HepG2 (cell line): Measurements from ENCODE around the gene NDC80. TPM values are rescaled to one million over a fixed set of nuclear protein-coding genes. Genes with fewer than 3 reads are reported as not detected.
A peak's percentile ranks its signal among the peaks of the same experiment; 100 is the strongest.

Experiments
- FOXA3 ChIP-seq: IDR thresholded peaks from 2 replicates; pipeline ENCODE4 v1.6.1; 2016; ENCODE audit warnings: missing genetic modification reagents, missing compliant biosample characterization
- GABPB1 ChIP-seq: IDR thresholded peaks from 2 replicates; pipeline ENCODE4 v1.6.1; 2016; ENCODE audit warnings: mild to moderate bottlenecking, missing genetic modification reagents, moderate library complexity, missing compliant biosample characterization
- GPN1 ChIP-seq: sonication (generic); formaldehyde crosslinking; IDR thresholded peaks from 2 replicates; pipeline ENCODE4 v1.5.1; 2020; ENCODE audit warnings: missing genetic modification reagents, borderline replicate concordance
- HNRNPK ChIP-seq: fragments of 200-400 bp; formaldehyde crosslinking; IDR thresholded peaks from 2 replicates; pipeline ENCODE4 v1.6.1; 2018; ENCODE audit warnings: low read length, low read depth, moderate library complexity, mild to moderate bottlenecking; ENCODE audit not compliant: poor library complexity, severe bottlenecking
- MAFK ChIP-seq, 2 experiments: IDR thresholded peaks in 1 of 2; conservative IDR thresholded peaks in 1 of 2; 2 replicates each; pipeline ENCODE4 v1.6.1; 2011; ENCODE audit warnings: improper control_type of control experiment in 2 of 2, low read length in 2 of 2
- MED8 ChIP-seq: sonication (generic); formaldehyde crosslinking; IDR thresholded peaks from 2 replicates; pipeline ENCODE4 v1.8.1; 2023; ENCODE audit warnings: mild to moderate bottlenecking, missing genetic modification reagents; ENCODE audit not compliant: insufficient replicate concordance
- MTF2 ChIP-seq: sonication (generic); formaldehyde crosslinking; IDR thresholded peaks from 2 replicates; pipeline ENCODE4 v1.5.0; 2020; ENCODE audit warnings: missing genetic modification reagents, borderline replicate concordance
- PITX1 ChIP-seq: sonication (generic); formaldehyde crosslinking; IDR thresholded peaks from 2 replicates; pipeline ENCODE4 v1.5.1; 2020; ENCODE audit warnings: mild to moderate bottlenecking, missing genetic modification reagents
- RARA ChIP-seq: IDR thresholded peaks from 2 replicates; pipeline ENCODE4 v1.6.1; 2016; ENCODE audit warnings: missing genetic modification reagents, missing compliant biosample characterization
- SMARCE1 ChIP-seq: fragments of 450-650 bp; IDR thresholded peaks from 2 replicates; pipeline ENCODE4 v1.6.1; 2017; ENCODE audit warnings: borderline replicate concordance
- SPEN ChIP-seq: sonication (generic); formaldehyde crosslinking; IDR thresholded peaks from 2 replicates; pipeline ENCODE4 v1.5.1; 2020; ENCODE audit warnings: low read depth, mild to moderate bottlenecking, missing genetic modification reagents
- TP53 ChIP-seq: sonication (generic); formaldehyde crosslinking; conservative IDR thresholded peaks from 2 replicates; pipeline ENCODE4 v1.4.0; 2020; ENCODE audit warnings: missing genetic modification reagents
- ZFP36L2 ChIP-seq: sonication (generic); formaldehyde crosslinking; IDR thresholded peaks from 2 replicates; pipeline ENCODE4 v1.4.0; 2020; ENCODE audit warnings: missing genetic modification reagents
- ZNF24 ChIP-seq: fragments of 450-650 bp; IDR thresholded peaks from 2 replicates; pipeline ENCODE4 v1.6.1; 2017; ENCODE audit warnings: antibody characterized with exemption, mild to moderate bottlenecking
- ZNF567 ChIP-seq: sonication (generic); formaldehyde crosslinking; IDR thresholded peaks from 2 replicates; pipeline ENCODE4 v1.8.1; 2023; ENCODE audit warnings: mild to moderate bottlenecking, missing genetic modification reagents, borderline replicate concordance
- ZNF644 ChIP-seq: IDR thresholded peaks from 2 replicates; pipeline ENCODE4 v1.6.1; 2016; ENCODE audit warnings: low read depth
- polyA plus RNA-seq, 8 experiments: library from polyadenylated mRNA; depleted of rRNA in 3 of 8; stranded (reverse) in 7 of 8; unstranded in 1 of 8; fragments of >200 nt; fragmentation: Illumina TruSeq in 4 of 8; extraction: Trizol in 4 of 8; gene quantifications; 2 replicates each; pipeline versions ENCODE4 v1.2.1 to v1.2.3, GENCODE V29; 2011 to 2016; ENCODE audit warnings: low read depth in 4 of 8, missing spikeins in 1 of 8, mixed read lengths in 1 of 8; ENCODE audit not compliant: insufficient read depth in 1 of 8
- total RNA-seq, 5 experiments: library from RNA; depleted of rRNA; stranded (reverse); fragments of >200 nt; fragmentation: Illumina TruSeq; extraction: Trizol; gene quantifications; 2 replicates each; pipeline ENCODE4 v1.2.3, GENCODE V29; 2016; ENCODE audit warnings: low read depth in 1 of 5
- TF ChIP-seq, protein P1 (sequence below): sonication (generic); formaldehyde crosslinking; IDR thresholded peaks from 2 replicates; pipeline ENCODE4 v1.8.1; 2022; ENCODE audit warnings: mild to moderate bottlenecking, missing genetic modification reagents
- TF ChIP-seq, protein P2 (sequence below): sonication (generic); formaldehyde crosslinking; IDR thresholded peaks from 2 replicates; pipeline ENCODE4 v1.5.0; 2020; ENCODE audit warnings: missing genetic modification reagents
- TF ChIP-seq, protein P3 (sequence below): sonication (generic); formaldehyde crosslinking; IDR thresholded peaks from 2 replicates; pipeline ENCODE4 v1.4.0; 2020; ENCODE audit warnings: missing genetic modification reagents; ENCODE audit errors: not compliant biosample characterization
- TF ChIP-seq, protein P4 (sequence below): sonication (generic); formaldehyde crosslinking; IDR thresholded peaks from 2 replicates; pipeline ENCODE4 v1.4.0; 2020; ENCODE audit warnings: mild to moderate bottlenecking, missing genetic modification reagents
- TF ChIP-seq, protein P5 (sequence below): sonication (generic); formaldehyde crosslinking; IDR thresholded peaks from 2 replicates; pipeline ENCODE4 v1.4.0; 2020; ENCODE audit warnings: mild to moderate bottlenecking, missing genetic modification reagents
- TF ChIP-seq, protein P6 (sequence below): sonication (generic); formaldehyde crosslinking; IDR thresholded peaks from 2 replicates; pipeline ENCODE4 v1.9.0; 2021; ENCODE audit warnings: missing genetic modification reagents, mild to moderate bottlenecking, borderline replicate concordance

The NDC80 gene
- total and polyA plus RNA-seq, 2 of the 13 experiments (the other 11 are each of a cell fraction or from before 2014, with no cell fraction given), result 9.6 to 33.0 TPM

DNA sequence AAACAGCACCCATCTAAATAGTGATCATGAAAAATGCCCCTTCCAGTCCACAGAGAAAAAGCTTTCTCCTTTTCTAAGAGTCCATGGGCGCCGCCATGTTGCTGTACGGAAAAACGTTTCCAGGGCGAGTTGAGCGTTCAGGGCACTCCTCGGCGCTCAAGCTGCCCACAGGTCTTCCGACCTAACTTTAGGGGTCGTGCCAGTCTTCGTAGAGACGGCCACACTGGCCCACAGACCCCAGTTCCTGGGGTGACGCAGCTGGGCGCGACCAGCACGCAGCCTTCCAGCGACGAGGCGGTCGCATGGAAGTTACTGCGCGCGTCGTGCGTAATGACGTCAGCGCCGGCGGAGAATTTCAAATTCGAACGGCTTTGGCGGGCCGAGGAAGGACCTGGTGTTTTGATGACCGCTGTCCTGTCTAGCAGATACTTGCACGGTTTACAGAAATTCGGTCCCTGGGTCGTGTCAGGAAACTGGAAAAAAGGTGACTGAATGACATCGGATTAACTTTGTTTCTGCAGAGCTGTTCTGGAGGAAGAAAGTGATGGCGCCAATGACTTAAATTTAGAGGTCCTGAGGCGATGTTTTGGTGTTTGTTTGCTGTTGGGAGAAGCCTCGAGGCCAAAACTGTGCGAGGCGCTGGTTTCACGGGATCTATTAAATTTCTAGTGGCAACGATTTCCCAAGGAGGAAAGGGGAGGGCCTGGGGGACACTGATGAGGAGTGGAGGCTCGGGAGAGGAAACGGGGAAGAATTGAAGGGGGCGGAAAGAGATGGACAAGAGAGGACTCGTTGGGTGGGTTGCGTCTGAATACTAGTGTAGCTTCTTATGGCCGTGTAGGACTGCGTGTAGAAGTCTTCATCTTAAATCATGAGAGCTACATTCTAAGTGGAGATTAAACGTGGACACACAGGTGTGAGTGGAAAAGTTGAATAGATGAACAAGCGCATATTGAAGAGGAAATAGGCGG lies at the start of gene NDC80, which contains the start of gene METTL4 (continued):
- TF ChIP-seq, protein P1, sequence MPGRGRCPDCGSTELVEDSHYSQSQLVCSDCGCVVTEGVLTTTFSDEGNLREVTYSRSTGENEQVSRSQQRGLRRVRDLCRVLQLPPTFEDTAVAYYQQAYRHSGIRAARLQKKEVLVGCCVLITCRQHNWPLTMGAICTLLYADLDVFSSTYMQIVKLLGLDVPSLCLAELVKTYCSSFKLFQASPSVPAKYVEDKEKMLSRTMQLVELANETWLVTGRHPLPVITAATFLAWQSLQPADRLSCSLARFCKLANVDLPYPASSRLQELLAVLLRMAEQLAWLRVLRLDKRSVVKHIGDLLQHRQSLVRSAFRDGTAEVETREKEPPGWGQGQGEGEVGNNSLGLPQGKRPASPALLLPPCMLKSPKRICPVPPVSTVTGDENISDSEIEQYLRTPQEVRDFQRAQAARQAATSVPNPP, result peak; percentile 88
- TF ChIP-seq RARA (CRISPR knock-in tag), result 0 out of 2 replicates have a peak, but pooled peaks have one; percentile 7
- no peak for TF ChIP-seq ZNF24
- TF ChIP-seq, protein P2, sequence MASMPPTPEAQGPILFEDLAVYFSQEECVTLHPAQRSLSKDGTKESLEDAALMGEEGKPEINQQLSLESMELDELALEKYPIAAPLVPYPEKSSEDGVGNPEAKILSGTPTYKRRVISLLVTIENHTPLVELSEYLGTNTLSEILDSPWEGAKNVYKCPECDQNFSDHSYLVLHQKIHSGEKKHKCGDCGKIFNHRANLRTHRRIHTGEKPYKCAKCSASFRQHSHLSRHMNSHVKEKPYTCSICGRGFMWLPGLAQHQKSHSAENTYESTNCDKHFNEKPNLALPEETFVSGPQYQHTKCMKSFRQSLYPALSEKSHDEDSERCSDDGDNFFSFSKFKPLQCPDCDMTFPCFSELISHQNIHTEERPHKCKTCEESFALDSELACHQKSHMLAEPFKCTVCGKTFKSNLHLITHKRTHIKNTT (CRISPR knock-in tag), result no peak
- TF ChIP-seq, protein P3, sequence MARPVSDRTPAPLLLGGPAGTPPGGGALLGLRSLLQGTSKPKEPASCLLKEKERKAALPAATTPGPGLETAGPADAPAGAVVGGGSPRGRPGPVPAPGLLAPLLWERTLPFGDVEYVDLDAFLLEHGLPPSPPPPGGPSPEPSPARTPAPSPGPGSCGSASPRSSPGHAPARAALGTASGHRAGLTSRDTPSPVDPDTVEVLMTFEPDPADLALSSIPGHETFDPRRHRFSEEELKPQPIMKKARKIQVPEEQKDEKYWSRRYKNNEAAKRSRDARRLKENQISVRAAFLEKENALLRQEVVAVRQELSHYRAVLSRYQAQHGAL (CRISPR knock-in tag), result no peak
- no peak for TF ChIP-seq ZFP36L2 (CRISPR knock-in tag)
- TF ChIP-seq ZNF644 (CRISPR knock-in tag), result 0 out of 2 replicates have a peak, but pooled peaks have one; percentile 15
- TF ChIP-seq MAFK (conservative IDR thresholded peaks at IDR 0.05 in 1 of 2, IDR thresholded peaks at IDR 0.05 in 1 of 2; ENCODE audit: low read length in 2 of 2), result no peak
- no peak for TF ChIP-seq SMARCE1
- TF ChIP-seq FOXA3 (CRISPR knock-in tag), result peak; percentile 53
- TF ChIP-seq HNRNPK, result no peak
- TF ChIP-seq, protein P4, sequence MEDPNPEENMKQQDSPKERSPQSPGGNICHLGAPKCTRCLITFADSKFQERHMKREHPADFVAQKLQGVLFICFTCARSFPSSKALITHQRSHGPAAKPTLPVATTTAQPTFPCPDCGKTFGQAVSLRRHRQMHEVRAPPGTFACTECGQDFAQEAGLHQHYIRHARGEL (CRISPR knock-in tag), result 0 out of 2 replicates have a peak, but pooled peaks have one; percentile 22
- TF ChIP-seq, protein P5, sequence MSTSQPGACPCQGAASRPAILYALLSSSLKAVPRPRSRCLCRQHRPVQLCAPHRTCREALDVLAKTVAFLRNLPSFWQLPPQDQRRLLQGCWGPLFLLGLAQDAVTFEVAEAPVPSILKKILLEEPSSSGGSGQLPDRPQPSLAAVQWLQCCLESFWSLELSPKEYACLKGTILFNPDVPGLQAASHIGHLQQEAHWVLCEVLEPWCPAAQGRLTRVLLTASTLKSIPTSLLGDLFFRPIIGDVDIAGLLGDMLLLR (CRISPR knock-in tag), result peak; percentile 64; the same call in 1 of the 2 replicates
- TF ChIP-seq, protein P6, sequence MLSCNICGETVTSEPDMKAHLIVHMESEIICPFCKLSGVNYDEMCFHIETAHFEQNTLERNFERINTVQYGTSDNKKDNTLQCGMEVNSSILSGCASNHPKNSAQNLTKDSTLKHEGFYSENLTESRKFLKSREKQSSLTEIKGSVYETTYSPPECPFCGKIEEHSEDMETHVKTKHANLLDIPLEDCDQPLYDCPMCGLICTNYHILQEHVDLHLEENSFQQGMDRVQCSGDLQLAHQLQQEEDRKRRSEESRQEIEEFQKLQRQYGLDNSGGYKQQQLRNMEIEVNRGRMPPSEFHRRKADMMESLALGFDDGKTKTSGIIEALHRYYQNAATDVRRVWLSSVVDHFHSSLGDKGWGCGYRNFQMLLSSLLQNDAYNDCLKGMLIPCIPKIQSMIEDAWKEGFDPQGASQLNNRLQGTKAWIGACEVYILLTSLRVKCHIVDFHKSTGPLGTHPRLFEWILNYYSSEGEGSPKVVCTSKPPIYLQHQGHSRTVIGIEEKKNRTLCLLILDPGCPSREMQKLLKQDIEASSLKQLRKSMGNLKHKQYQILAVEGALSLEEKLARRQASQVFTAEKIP (CRISPR knock-in tag), result no peak
- TF ChIP-seq ZNF567 (CRISPR knock-in tag), result 0 out of 2 replicates have a peak, but pooled peaks have one; percentile 56
- TF ChIP-seq PITX1 (CRISPR knock-in tag), result no peak
- no peak for TF ChIP-seq GPN1
- peak; percentile 36; the same call in 1 of the 2 replicates for TF ChIP-seq TP53
- TF ChIP-seq MTF2, result 0 out of 2 replicates have a peak, but pooled peaks have one; percentile 72
- peak; percentile 93 for TF ChIP-seq GABPB1 (CRISPR knock-in tag)
- TF ChIP-seq SPEN (CRISPR knock-in tag), result peak; percentile 95
- TF ChIP-seq MED8, result peak; percentile 79
